ENCODE data around the gene PTH1R. TPM values are rescaled to one million over a fixed set of nuclear protein-coding genes. Genes with fewer than 3 reads are reported as not detected.

The PTH1R gene
- total RNA-seq, 1 experiment from 2014 or later = 0.32 TPM

DNA sequence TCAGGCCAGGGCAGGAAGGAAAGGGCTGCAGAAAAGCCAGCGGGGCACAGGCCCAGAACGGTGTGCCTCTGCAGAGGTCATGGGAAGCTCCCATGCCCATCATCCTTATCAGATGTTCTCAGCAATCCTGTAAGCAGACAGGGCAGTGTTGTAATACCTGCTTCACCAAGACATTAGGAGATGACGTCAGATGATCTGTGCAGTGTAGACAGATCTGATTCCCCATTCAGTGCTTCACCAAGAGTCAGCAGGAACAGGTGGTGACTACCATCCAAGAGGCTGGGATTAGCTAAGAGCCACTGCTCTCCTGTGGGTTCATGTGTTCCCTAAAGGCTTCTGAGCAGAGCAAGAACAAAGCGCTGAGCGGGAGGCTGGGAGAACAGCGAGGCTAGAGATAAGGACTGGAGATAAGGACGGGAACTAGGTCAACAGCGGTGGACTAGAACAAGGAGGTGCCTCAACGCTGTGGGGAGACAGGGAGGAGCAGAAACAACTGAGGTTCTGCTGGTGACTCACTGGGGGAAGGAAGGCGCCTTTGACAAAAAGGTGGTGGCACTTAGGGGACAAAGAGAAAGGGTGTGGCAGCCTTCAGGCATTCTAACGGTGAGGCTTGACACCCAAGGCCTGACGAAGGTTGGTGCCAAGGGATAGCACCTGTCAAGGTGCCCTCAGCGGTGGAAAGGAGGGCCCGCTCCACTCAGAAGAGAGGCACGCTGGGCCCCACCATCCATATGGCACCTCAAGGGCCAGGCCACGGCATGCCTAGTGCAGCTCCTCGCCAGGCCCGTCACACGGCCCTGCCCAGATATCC, 70.7 kb downstream of the PTH1R start (continued):
- no peak; the same call in 1 of the 2 replicates for TF ChIP-seq POLR2AphosphoS5 (IDR thresholded peaks at IDR 0.05; ENCODE audit: low read depth, low read length)
- no peak for TF ChIP-seq POLR2A (IDR thresholded peaks at IDR 0.05; ENCODE audit: borderline replicate concordance, extremely low read depth, insufficient read depth, insufficient read length)
- TF ChIP-seq, protein P1, sequence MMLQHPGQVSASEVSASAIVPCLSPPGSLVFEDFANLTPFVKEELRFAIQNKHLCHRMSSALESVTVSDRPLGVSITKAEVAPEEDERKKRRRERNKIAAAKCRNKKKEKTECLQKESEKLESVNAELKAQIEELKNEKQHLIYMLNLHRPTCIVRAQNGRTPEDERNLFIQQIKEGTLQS (IDR thresholded peaks at IDR 0.05) = no peak
- no peak for TF ChIP-seq EZH2phosphoT487 (IDR thresholded peaks at IDR 0.05; ENCODE audit: borderline replicate concordance)
- TF ChIP-seq EGR1 (IDR thresholded peaks at IDR 0.05; ENCODE audit: low read depth) = no peak

DNA sequence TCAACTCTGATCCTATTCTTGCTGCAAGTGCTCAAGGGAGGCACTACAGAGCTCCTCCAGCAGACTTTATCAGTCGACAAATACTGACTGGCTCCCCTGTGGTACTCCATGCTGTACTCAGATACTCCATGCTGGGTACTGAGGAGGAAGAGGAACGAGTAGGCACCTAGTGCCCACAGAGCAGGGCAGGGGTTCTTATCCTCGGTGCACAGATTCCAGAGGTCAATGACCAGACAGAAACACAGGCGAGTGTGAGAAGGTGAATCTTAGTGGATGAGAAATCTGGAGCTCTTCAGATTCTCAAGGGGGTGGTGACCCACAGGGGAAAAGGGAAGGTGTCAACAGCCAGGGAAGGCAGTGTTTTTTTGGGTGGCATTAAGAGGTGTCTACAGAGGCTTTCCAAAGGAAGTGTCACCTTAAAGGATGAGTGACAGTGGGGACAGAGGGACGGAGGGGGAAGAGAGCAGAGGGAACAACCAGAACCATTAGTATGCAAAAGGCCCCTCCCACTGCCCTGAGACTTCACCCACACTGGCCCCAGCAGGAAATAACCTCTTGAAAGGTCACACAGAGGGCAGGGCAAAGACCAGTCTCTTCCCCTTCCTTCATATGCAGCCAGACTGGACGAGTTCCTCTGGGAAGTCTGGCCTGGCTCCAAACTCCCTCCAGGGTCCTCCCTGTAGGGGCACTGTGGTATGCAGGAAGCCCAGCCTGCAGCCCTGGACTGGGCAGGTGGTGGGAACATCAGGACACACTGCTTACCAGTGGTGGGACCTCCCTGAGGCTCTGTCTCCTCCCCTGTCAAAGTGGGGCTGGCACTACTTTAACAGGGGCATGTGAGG, 71.5 kb downstream of the PTH1R start:
- no TSS peak for BruUV-seq (replicated peaks)
- DNase-seq (ENCODE audit: low read depth, low spot score) = no peak

More for the DNA sequence above, 71.5 kb downstream of the PTH1R start:
- peak overlapping the region; percentile 50 for H3K27ac ChIP-seq (ENCODE audit: low read depth, low read length)
- POLR2A ChIA-PET = no interaction called here
- H3K9ac ChIP-seq (ENCODE audit: low read length) = peak overlapping the region; percentile 30; the same call in 1 of the 2 replicates
- H3K36me3 ChIP-seq (ENCODE audit: control insufficient read depth in 1 of 2, insufficient read depth in 2 of 2, low read length in 2 of 2) = peaks cover 0 to 9% of the 10 kb centered on the region in 2 experiments; a peak in 1 of 4 replicates
- H2AFZ ChIP-seq (ENCODE audit: low read depth, low read length, poor library complexity, severe bottlenecking) = no peak overlapping the region
- H3K4me1 ChIP-seq (ENCODE audit: control insufficient read depth in 1 of 2, insufficient read depth in 2 of 2, low read length in 2 of 2) = peaks cover 59 to 85% of the 10 kb centered on the region in 2 experiments
- no peaks in the 10 kb centered on the region for H3K27me3 ChIP-seq (ENCODE audit: insufficient read depth, low read length)
- peaks cover 46% of the 10 kb centered on the region; the same call in 1 of the 2 replicates for H4K20me1 ChIP-seq (ENCODE audit: insufficient read depth)
- H3K9me3 ChIP-seq (ENCODE audit: control insufficient read depth in 1 of 2, insufficient read depth in 1 of 2, low read depth in 1 of 2, low read length in 2 of 2) = no peaks in the 10 kb centered on the region
- intact Hi-C loops (cut with micrococcal nuclease) = no loop called here
- ATAC-seq = no peak
- RAD21 ChIA-PET (ENCODE audit: low non-redundant PET in 1 of 2, low total read pairs in 2 of 2, uncharacterized antibody in 2 of 2, unreplicated experiment in 2 of 2) = interaction anchor here in 1 of 2 experiments (1.3 kb wide), 1 partner anchor 30 kb away, joined by 3 read pairs; the partner anchor contains the start of gene NBEAL2
- CTCF ChIA-PET = no interaction called here
- H3K9me2 ChIP-seq (ENCODE audit: insufficient read depth) = no peaks in the 10 kb centered on the region
- H3K4me2 ChIP-seq (ENCODE audit: low read length) = peak overlapping the region; percentile 64
- H3K4me3 ChIP-seq (replicated peaks in 1 of 2; ENCODE audit: low read depth in 1 of 2, low read length in 2 of 2) = peak overlapping the region in 1 of 2 experiments; percentile 34; a peak in 2 of 4 replicates
- H3K79me2 ChIP-seq (ENCODE audit: insufficient read depth, low read length) = peaks cover 98% of the 10 kb centered on the region
- TF ChIP-seq FOSL1 (IDR thresholded peaks at IDR 0.05; ENCODE audit: low read depth) = no peak
- TF ChIP-seq ELF1 (IDR thresholded peaks at IDR 0.05; ENCODE audit: borderline replicate concordance, low read depth) = no peak
- TF ChIP-seq SRF (IDR thresholded peaks at IDR 0.05; ENCODE audit: low read depth) = no peak
- no peak for TF ChIP-seq EZH2phosphoT487 (IDR thresholded peaks at IDR 0.05; ENCODE audit: borderline replicate concordance)
- TF ChIP-seq, protein P1 (IDR thresholded peaks at IDR 0.05) = no peak

Data from HCT116 (cell line).